GM18517 (cell line): ENCODE measurements around the gene KRT31.
"Not testable (repeated sequence)": the region's sequence is repeated elsewhere in the genome, so short reads cannot be mapped to it uniquely, and the experiment has no call there.

Experiments
- ATAC-seq: cut with Tn5 transposase; IDR thresholded peaks from one replicate; pipeline ENCODE4 v1.9.1; 2021; ENCODE audit warnings: mild to moderate bottlenecking, moderate library complexity; ENCODE audit not compliant: unreplicated experiment

The KRT31 gene

DNA sequence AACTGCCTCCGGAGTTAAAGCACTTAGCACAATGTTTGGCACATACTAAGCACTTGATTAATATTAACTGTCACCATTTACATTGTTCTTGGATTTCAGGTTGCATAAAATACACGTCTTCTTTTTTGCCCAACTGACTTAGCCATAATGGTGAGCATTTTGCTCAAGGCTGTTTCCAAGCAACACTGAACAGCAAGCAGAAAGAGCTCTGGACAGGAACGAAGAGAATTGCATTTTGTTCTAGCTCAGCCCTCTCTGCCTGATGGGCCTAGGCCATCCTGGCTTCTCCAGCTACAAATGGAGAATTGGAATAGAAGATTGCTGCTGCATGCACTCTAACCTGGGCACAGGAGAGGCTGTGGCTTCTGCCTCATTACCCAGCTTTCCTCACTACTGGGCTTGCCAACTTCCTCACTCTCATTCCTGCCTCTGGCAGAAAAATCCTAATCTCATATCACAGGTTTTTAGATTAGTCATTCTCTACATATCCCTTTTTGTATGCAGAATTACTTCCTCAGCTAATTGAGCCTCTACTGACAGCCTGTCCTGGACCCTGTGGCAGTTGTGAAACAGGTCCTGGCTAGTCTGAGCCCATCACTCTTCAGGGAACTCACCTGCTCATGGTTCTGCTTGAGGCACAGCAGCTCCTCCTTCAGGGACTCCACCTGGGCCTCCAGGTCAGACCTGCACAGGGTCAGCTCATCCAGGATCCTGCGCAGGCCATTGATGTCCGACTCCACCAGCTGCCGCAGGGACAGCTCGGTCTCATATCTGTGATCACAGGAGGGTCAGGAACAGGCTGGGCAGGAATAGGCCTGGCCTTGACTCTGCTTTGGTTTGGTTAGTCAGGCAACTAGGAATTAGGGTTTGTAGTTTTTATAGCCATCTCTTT, 49.3 kb downstream of the KRT31 start:
- no peak for ATAC-seq

GRCh38 chr17:41346421-41346820, 51.0 kb downstream of the KRT31 start:
- ATAC-seq, result not testable (repeated sequence)

- ATAC-seq, result no peak
Observed at GRCh38 chr17:41345992-41346391, 51.4 kb downstream of the KRT31 start.
